ENCODE data around the gene SMYD3.

SMYD3 gene

GRCh38 chr1:246527402-246528088 lies 20.5 kb upstream of the SMYD3 start:
- H3K9me3 ChIP-seq (ENCODE audit: insufficient read depth, low read length) = peaks cover 16% of the 10 kb centered on the region

DNA sequence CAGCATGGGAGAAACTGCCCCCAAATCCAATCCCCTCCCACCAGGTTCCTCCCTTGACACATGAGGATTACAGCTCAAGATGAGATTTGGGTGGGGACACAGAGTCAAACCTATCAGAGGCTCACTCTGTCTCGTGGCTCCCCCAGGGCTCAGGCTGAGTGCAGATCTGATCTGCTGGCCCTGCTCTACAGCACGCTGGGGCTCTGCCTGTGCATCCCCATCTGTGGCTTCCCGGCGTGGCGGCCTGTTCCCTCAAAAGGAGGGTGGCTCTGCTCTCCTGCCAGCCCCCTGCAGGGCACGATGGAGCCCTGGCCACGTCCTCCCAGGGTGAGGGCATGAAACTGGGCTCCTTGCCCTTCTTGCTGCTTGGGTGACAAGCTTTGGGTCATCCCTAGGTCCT lies 19.8 kb upstream of the SMYD3 start:
- H3K4me1 ChIP-seq (ENCODE audit: insufficient read depth, insufficient read length) = no peaks in the 10 kb centered on the region
- no peak overlapping the region for H3K9ac ChIP-seq (ENCODE audit: insufficient read length, low read depth)
- no peak overlapping the region for H3K4me3 ChIP-seq (ENCODE audit: insufficient read length, low read depth)
- TF ChIP-seq ZNF274 (IDR thresholded peaks at IDR 0.05; ENCODE audit: low read depth, low read length) (no peak), YY1 (IDR thresholded peaks at IDR 0.05; ENCODE audit: insufficient read depth, insufficient read length) (no peak), SUZ12 (IDR thresholded peaks at IDR 0.05; ENCODE audit: extremely low read depth, insufficient read depth, insufficient read length) (no peak)
- no peaks in the 10 kb centered on the region for H3K27me3 ChIP-seq (ENCODE audit: insufficient read depth, insufficient read length)
- H3K9me3 ChIP-seq (ENCODE audit: insufficient read depth, low read length) = peaks cover 16% of the 10 kb centered on the region
- H3K36me3 ChIP-seq (ENCODE audit: insufficient read depth, insufficient read length, low read length) = no peaks in the 10 kb centered on the region
- DNase-seq (ENCODE audit: low read depth, low spot score) = no peak

More at GRCh38 chr1:246527402-246528088, 20.5 kb upstream of the SMYD3 start:
- Histone ChIP-seq H3K4me1 (ENCODE audit: insufficient read depth, insufficient read length) (no peaks in the 10 kb centered on the region), H3K27me3 (ENCODE audit: insufficient read depth, insufficient read length) (no peaks in the 10 kb centered on the region), H3K9ac (ENCODE audit: insufficient read length, low read depth) (no peak overlapping the region), H3K36me3 (ENCODE audit: insufficient read depth, insufficient read length, low read length) (no peaks in the 10 kb centered on the region), H3K4me3 (ENCODE audit: insufficient read length, low read depth) (no peak overlapping the region)
- TF ChIP-seq SUZ12 (IDR thresholded peaks at IDR 0.05; ENCODE audit: extremely low read depth, insufficient read depth, insufficient read length) (no peak), YY1 (IDR thresholded peaks at IDR 0.05; ENCODE audit: insufficient read depth, insufficient read length) (no peak), ZNF274 (IDR thresholded peaks at IDR 0.05; ENCODE audit: low read depth, low read length) (no peak)
- no peak for DNase-seq (ENCODE audit: low read depth, low spot score)

DNA sequence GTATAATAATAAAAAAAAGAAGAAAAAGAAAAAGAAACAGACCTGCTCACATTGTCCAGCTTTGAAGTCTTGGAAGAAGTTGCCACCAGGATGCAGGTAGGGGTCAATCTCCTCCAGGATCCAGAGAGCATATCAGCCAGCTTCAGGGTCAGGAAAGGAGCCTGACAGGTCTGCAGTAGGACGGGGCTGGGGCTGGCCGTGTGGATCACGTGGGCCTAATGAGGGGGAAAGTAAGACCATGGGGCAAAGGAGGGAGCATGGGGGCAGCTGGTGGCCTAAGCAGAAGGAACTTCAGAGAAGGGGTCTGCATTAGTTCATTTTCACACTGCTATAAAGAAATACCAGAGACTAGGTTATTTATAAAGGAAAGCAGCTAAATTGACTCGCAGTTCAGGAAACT lies 19.3 kb upstream of the SMYD3 start:
- Histone ChIP-seq H3K4me3 (ENCODE audit: insufficient read length, low read depth) (no peak overlapping the region), H3K27me3 (ENCODE audit: insufficient read depth, insufficient read length) (no peaks in the 10 kb centered on the region), H3K4me1 (ENCODE audit: insufficient read depth, insufficient read length) (no peaks in the 10 kb centered on the region), H3K9ac (ENCODE audit: insufficient read length, low read depth) (no peak overlapping the region), H3K36me3 (ENCODE audit: insufficient read depth, insufficient read length, low read length) (no peaks in the 10 kb centered on the region), H3K9me3 (ENCODE audit: insufficient read depth, low read length) (peaks cover 12% of the 10 kb centered on the region)
- no peak for DNase-seq (ENCODE audit: low read depth, low spot score)
- TF ChIP-seq ZNF274 (IDR thresholded peaks at IDR 0.05; ENCODE audit: low read depth, low read length) (no peak), SUZ12 (IDR thresholded peaks at IDR 0.05; ENCODE audit: extremely low read depth, insufficient read depth, insufficient read length) (no peak), YY1 (IDR thresholded peaks at IDR 0.05; ENCODE audit: insufficient read depth, insufficient read length) (no peak)

DNA sequence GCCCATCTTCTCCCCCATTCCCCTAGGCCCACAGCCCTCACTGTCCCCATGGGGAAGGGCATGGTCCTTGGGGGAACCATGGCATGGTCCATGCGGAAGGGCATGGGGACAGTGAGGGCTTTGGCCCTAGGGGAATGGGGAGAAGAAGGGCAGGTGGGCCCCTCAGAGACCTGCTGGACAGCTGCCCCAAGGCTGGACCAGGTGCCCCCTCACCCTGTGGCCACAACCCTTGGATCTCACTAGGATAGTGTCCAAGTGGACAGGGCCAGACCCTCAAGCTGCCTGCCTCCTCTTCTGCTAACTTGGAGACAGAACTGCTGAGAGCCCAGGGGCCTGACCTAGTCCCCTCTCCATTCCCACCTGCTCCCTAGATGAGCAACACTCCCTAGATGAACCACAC lies 12.4 kb upstream of the SMYD3 start:
- DNase-seq (ENCODE audit: low read depth, low spot score) = no peak
- Histone ChIP-seq H3K9me3 (ENCODE audit: insufficient read depth, low read length) (peaks cover 29% of the 10 kb centered on the region), H3K4me3 (ENCODE audit: insufficient read length, low read depth) (no peak overlapping the region)

GRCh38 chr1:246518456-246519205 lies 11.6 kb upstream of the SMYD3 start:
- Histone ChIP-seq H3K4me1 (ENCODE audit: insufficient read depth, insufficient read length) (no peaks in the 10 kb centered on the region), H3K4me3 (ENCODE audit: insufficient read length, low read depth) (no peak overlapping the region), H3K9ac (ENCODE audit: insufficient read length, low read depth) (no peak overlapping the region), H3K9me3 (ENCODE audit: insufficient read depth, low read length) (peaks cover 37% of the 10 kb centered on the region), H3K36me3 (ENCODE audit: insufficient read depth, insufficient read length, low read length) (no peaks in the 10 kb centered on the region), H3K27me3 (ENCODE audit: insufficient read depth, insufficient read length) (no peaks in the 10 kb centered on the region)
- no peak for DNase-seq (ENCODE audit: low read depth, low spot score)
- TF ChIP-seq YY1 (IDR thresholded peaks at IDR 0.05; ENCODE audit: insufficient read depth, insufficient read length) (no peak), ZNF274 (IDR thresholded peaks at IDR 0.05; ENCODE audit: low read depth, low read length) (no peak), SUZ12 (IDR thresholded peaks at IDR 0.05; ENCODE audit: extremely low read depth, insufficient read depth, insufficient read length) (no peak)

More for the DNA sequence above, 12.4 kb upstream of the SMYD3 start:
- no peak for TF ChIP-seq SUZ12 (IDR thresholded peaks at IDR 0.05; ENCODE audit: extremely low read depth, insufficient read depth, insufficient read length)
- TF ChIP-seq YY1 (IDR thresholded peaks at IDR 0.05; ENCODE audit: insufficient read depth, insufficient read length) = no peak
- TF ChIP-seq ZNF274 (IDR thresholded peaks at IDR 0.05; ENCODE audit: low read depth, low read length) = no peak
- Histone ChIP-seq H3K4me1 (ENCODE audit: insufficient read depth, insufficient read length) (no peaks in the 10 kb centered on the region), H3K9ac (ENCODE audit: insufficient read length, low read depth) (no peak overlapping the region), H3K36me3 (ENCODE audit: insufficient read depth, insufficient read length, low read length) (no peaks in the 10 kb centered on the region), H3K27me3 (ENCODE audit: insufficient read depth, insufficient read length) (no peaks in the 10 kb centered on the region)

GRCh38 chr1:246517391-246517790 lies 10.3 kb upstream of the SMYD3 start:
- peaks cover 47% of the 10 kb centered on the region for H3K9me3 ChIP-seq (ENCODE audit: insufficient read depth, low read length)
- H3K36me3 ChIP-seq (ENCODE audit: insufficient read depth, insufficient read length, low read length) = no peaks in the 10 kb centered on the region
- no peak overlapping the region for H3K9ac ChIP-seq (ENCODE audit: insufficient read length, low read depth)
- H3K4me3 ChIP-seq (ENCODE audit: insufficient read length, low read depth) = no peak overlapping the region
- TF ChIP-seq ZNF274 (IDR thresholded peaks at IDR 0.05; ENCODE audit: low read depth, low read length) (no peak), YY1 (IDR thresholded peaks at IDR 0.05; ENCODE audit: insufficient read depth, insufficient read length) (no peak), SUZ12 (IDR thresholded peaks at IDR 0.05; ENCODE audit: extremely low read depth, insufficient read depth, insufficient read length) (no peak)
- no peaks in the 10 kb centered on the region for H3K4me1 ChIP-seq (ENCODE audit: insufficient read depth, insufficient read length)
- H3K27me3 ChIP-seq (ENCODE audit: insufficient read depth, insufficient read length) = no peaks in the 10 kb centered on the region
- no peak for DNase-seq (ENCODE audit: low read depth, low spot score)

- H3K4me3 ChIP-seq (ENCODE audit: insufficient read length, low read depth) = no peak overlapping the region
- no peaks in the 10 kb centered on the region for H3K36me3 ChIP-seq (ENCODE audit: insufficient read depth, insufficient read length, low read length)
- DNase-seq (ENCODE audit: low read depth, low spot score) = no peak
- H3K4me1 ChIP-seq (ENCODE audit: insufficient read depth, insufficient read length) = no peaks in the 10 kb centered on the region
- peaks cover 47% of the 10 kb centered on the region for H3K9me3 ChIP-seq (ENCODE audit: insufficient read depth, low read length)
- TF ChIP-seq ZNF274 (IDR thresholded peaks at IDR 0.05; ENCODE audit: low read depth, low read length) (no peak), YY1 (IDR thresholded peaks at IDR 0.05; ENCODE audit: insufficient read depth, insufficient read length) (no peak), SUZ12 (IDR thresholded peaks at IDR 0.05; ENCODE audit: extremely low read depth, insufficient read depth, insufficient read length) (no peak)
- no peaks in the 10 kb centered on the region for H3K27me3 ChIP-seq (ENCODE audit: insufficient read depth, insufficient read length)
- H3K9ac ChIP-seq (ENCODE audit: insufficient read length, low read depth) = no peak overlapping the region
Measured at GRCh38 chr1:246516126-246516525, 9.0 kb upstream of the SMYD3 start.
